ENCODE results near the gene ADORA2B.
"Not testable (repeated sequence)": the region's sequence is repeated elsewhere in the genome, so short reads cannot be mapped to it uniquely, and the experiment has no call there.

ADORA2B gene
- long read RNA-seq, transcript ADORA2B-201 (2 exons, 1,735 nt): major isoform, 18 of 20 reads
- long read RNA-seq, partial matches to known transcripts: 0 of 20 reads
- long read RNA-seq, other reads (novel, unspliced or antisense): 0 of 20 reads

DNA sequence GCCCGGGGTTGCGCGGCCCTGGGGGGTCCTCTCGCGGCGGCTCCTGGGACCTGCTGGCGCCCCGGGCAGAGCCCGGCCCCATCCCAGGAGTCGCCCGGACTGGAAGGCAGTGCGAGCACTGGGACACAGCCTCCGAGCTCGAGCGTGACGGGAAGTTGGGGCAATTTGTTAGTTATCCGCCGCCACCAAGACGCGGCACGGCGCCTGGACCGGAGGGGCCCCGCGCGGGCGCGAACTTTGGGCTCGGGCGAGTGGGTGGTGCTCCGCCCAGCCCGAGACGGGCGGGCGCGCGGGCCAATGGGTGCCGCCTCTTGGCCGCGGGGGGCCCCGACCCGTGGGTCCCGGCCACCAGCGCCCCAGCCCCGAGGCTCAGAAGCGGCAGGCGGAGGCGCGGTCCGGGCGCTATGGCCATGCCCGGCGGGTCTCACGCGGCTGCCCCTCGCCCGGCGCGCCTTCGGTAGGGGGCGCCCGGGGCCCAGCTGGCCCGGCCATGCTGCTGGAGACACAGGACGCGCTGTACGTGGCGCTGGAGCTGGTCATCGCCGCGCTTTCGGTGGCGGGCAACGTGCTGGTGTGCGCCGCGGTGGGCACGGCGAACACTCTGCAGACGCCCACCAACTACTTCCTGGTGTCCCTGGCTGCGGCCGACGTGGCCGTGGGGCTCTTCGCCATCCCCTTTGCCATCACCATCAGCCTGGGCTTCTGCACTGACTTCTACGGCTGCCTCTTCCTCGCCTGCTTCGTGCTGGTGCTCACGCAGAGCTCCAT lies at the start of gene ADORA2B:
Gene ADORA2B, plus strand, starts transcription at position 372 of the 768 bp plus-strand sequence. Its CDS starts 119 bp downstream, at position 491.
- peak; percentile 40 to 48 for DNase-seq (ENCODE audit: low read depth in 1 of 2, low spot score in 1 of 2)
- peak within 1 kb of the TSS; percentile 50 for H3K4me3 ChIP-seq (replicated peaks; ENCODE audit: insufficient read depth, low read length)
- no peaks in the 10 kb centered on the region for H3K27me3 ChIP-seq (ENCODE audit: insufficient read depth, poor library complexity, severe bottlenecking)
- TF ChIP-seq GABPA (IDR thresholded peaks at IDR 0.05; ENCODE audit: low read depth) (no peak), SPI1 (IDR thresholded peaks at IDR 0.05; ENCODE audit: borderline replicate concordance, low read depth) (no peak), POLR2AphosphoS5 (IDR thresholded peaks at IDR 0.05; ENCODE audit: low read depth) (no peak)
- TF ChIP-seq, protein P1, sequence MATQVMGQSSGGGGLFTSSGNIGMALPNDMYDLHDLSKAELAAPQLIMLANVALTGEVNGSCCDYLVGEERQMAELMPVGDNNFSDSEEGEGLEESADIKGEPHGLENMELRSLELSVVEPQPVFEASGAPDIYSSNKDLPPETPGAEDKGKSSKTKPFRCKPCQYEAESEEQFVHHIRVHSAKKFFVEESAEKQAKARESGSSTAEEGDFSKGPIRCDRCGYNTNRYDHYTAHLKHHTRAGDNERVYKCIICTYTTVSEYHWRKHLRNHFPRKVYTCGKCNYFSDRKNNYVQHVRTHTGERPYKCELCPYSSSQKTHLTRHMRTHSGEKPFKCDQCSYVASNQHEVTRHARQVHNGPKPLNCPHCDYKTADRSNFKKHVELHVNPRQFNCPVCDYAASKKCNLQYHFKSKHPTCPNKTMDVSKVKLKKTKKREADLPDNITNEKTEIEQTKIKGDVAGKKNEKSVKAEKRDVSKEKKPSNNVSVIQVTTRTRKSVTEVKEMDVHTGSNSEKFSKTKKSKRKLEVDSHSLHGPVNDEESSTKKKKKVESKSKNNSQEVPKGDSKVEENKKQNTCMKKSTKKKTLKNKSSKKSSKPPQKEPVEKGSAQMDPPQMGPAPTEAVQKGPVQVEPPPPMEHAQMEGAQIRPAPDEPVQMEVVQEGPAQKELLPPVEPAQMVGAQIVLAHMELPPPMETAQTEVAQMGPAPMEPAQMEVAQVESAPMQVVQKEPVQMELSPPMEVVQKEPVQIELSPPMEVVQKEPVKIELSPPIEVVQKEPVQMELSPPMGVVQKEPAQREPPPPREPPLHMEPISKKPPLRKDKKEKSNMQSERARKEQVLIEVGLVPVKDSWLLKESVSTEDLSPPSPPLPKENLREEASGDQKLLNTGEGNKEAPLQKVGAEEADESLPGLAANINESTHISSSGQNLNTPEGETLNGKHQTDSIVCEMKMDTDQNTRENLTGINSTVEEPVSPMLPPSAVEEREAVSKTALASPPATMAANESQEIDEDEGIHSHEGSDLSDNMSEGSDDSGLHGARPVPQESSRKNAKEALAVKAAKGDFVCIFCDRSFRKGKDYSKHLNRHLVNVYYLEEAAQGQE (IDR thresholded peaks at IDR 0.05; ENCODE audit: insufficient replicate concordance, low read depth): no peak
- TF ChIP-seq, protein P2, sequence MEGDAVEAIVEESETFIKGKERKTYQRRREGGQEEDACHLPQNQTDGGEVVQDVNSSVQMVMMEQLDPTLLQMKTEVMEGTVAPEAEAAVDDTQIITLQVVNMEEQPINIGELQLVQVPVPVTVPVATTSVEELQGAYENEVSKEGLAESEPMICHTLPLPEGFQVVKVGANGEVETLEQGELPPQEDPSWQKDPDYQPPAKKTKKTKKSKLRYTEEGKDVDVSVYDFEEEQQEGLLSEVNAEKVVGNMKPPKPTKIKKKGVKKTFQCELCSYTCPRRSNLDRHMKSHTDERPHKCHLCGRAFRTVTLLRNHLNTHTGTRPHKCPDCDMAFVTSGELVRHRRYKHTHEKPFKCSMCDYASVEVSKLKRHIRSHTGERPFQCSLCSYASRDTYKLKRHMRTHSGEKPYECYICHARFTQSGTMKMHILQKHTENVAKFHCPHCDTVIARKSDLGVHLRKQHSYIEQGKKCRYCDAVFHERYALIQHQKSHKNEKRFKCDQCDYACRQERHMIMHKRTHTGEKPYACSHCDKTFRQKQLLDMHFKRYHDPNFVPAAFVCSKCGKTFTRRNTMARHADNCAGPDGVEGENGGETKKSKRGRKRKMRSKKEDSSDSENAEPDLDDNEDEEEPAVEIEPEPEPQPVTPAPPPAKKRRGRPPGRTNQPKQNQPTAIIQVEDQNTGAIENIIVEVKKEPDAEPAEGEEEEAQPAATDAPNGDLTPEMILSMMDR (IDR thresholded peaks at IDR 0.05; ENCODE audit: insufficient read depth, low read length): no peak
- H3K27ac ChIP-seq (replicated peaks): peak within 1 kb of the TSS; percentile 53

DNA sequence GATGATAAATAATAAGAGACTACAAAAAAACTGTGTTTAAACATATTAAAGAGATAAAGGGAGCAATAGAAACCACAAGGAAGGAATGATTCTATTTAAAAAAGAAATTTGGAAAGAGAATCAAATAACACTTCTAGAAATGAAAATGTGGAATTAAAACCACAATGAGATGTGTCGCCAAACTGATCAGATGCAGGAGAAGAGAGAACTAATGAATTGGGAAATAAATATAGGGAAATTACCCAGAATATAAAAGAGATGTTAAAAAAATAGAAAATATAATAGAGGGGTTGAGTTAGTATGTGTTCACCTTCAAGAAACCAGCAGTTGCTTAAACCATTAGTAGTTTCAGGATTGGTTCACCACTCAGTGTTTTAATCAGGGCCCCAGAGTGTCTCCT lies 48.7 kb upstream of the ADORA2B start:
- TF ChIP-seq, protein P2 (IDR thresholded peaks at IDR 0.05; ENCODE audit: insufficient read depth, low read length): no peak
- TF ChIP-seq, protein P1 (IDR thresholded peaks at IDR 0.05; ENCODE audit: insufficient replicate concordance, low read depth): no peak
- TF ChIP-seq GABPA (IDR thresholded peaks at IDR 0.05; ENCODE audit: low read depth) (no peak), SPI1 (IDR thresholded peaks at IDR 0.05; ENCODE audit: borderline replicate concordance, low read depth) (no peak), POLR2AphosphoS5 (IDR thresholded peaks at IDR 0.05; ENCODE audit: low read depth) (no peak)
- H3K27me3 ChIP-seq (ENCODE audit: insufficient read depth, poor library complexity, severe bottlenecking): no peaks in the 10 kb centered on the region
- H3K4me3 ChIP-seq (replicated peaks; ENCODE audit: insufficient read depth, low read length): no peak overlapping the region
- DNase-seq (ENCODE audit: low read depth in 1 of 2, low spot score in 1 of 2): no peak
- H3K27ac ChIP-seq (replicated peaks): no peak overlapping the region

DNA sequence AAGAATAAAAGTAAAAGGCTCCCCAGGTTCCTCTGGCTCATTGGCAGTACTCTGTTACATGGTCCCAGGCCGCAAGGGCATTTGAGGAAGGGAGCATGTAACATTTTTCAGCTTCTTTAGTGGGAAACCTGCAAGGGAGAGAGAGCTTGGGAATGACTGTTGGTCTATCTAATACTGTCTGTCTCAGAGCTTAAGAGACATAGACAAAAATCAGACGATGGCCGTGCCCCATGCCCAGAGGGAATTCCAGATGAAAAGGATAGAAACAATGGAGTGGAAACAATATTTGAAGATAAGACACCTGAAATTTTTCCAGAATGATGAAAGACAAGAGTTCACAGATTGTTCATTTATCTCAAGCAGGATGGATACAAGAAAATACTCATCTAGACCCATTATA lies 48.1 kb upstream of the ADORA2B start:
- H3K27ac ChIP-seq (replicated peaks): no peak overlapping the region
- no peak overlapping the region for H3K4me3 ChIP-seq (replicated peaks; ENCODE audit: insufficient read depth, low read length)
- H3K27me3 ChIP-seq (ENCODE audit: insufficient read depth, poor library complexity, severe bottlenecking): no peaks in the 10 kb centered on the region
- TF ChIP-seq POLR2AphosphoS5 (IDR thresholded peaks at IDR 0.05; ENCODE audit: low read depth): no peak
- TF ChIP-seq, protein P1 (IDR thresholded peaks at IDR 0.05; ENCODE audit: insufficient replicate concordance, low read depth): no peak
- TF ChIP-seq SPI1 (IDR thresholded peaks at IDR 0.05; ENCODE audit: borderline replicate concordance, low read depth): no peak
- TF ChIP-seq, protein P2 (IDR thresholded peaks at IDR 0.05; ENCODE audit: insufficient read depth, low read length): no peak
- TF ChIP-seq GABPA (IDR thresholded peaks at IDR 0.05; ENCODE audit: low read depth): no peak
- DNase-seq (ENCODE audit: low read depth in 1 of 2, low spot score in 1 of 2): no peak

DNA sequence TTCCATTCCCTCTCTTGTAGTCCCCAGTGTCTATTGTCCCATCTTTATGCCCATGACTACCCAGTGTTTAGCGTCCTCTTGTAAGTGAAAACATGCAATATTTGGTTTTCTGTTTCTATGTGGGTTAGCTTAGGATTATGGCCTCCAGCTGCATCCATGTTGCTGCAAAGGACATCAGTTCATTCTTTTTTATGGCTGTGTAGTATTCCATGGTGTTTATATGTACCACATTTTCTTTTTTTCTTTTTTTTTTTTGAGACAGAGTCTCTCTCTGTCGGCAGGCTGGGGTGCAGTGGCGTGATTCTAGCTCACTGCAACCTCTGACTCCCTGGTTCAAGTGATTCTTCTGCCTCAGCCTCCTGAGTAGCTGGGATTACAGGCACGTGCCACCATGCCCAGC lies 45.3 kb upstream of the ADORA2B start:
- DNase-seq (ENCODE audit: low read depth in 1 of 2, low spot score in 1 of 2); H3K4me3 ChIP-seq (replicated peaks; ENCODE audit: insufficient read depth, low read length); H3K27me3 ChIP-seq (ENCODE audit: insufficient read depth, poor library complexity, severe bottlenecking); H3K27ac ChIP-seq (replicated peaks): not testable (repeated sequence)
